ENCODE results near the gene EPB41L4B. TPM values are rescaled to one million over a fixed set of nuclear protein-coding genes. Genes with fewer than 3 reads are reported as not detected.

Gene EPB41L4B
- polyA plus RNA-seq, 1 donor from 2014 or later = 4.1 TPM

DNA sequence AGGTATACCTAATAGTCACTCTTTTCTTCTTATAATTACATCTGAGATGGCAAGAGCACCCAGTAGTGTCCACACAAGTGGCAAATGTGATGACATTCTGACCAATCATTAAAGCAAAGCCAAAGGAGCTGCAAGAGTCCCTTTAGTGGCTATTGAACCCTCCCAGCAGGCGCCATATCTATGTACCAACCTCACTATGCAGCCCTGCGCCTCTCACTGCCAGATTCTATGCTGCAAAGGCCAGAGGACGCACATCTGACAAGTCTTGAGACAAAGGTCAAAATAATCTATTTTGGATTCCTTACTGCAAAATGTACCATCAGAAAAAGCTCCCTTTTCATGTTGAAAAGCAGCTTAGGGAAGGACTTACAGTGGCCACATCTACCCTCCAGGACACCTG lies 47.0 kb downstream of the EPB41L4B start:
- no peaks in the 10 kb centered on the region for H3K27me3 ChIP-seq (ENCODE audit: insufficient read depth, low read depth, low read length)
- H3K9ac ChIP-seq (ENCODE audit: low read length) = no peak overlapping the region
- no peak overlapping the region for H3K4me2 ChIP-seq (ENCODE audit: low read length)
- H3K79me2 ChIP-seq (replicated peaks; ENCODE audit: insufficient read depth, low read length) = no peaks in the 10 kb centered on the region
- no peak for TF ChIP-seq TAF1 (IDR thresholded peaks at IDR 0.05; ENCODE audit: low read depth)
- no peak for TF ChIP-seq EP300 (conservative IDR thresholded peaks at IDR 0.05; ENCODE audit: poor library complexity, severe bottlenecking)
- no peak for TF ChIP-seq POLR2AphosphoS5 (IDR thresholded peaks at IDR 0.05)
- TF ChIP-seq SMC3 (conservative IDR thresholded peaks at IDR 0.05; ENCODE audit: poor library complexity) = no peak
- TF ChIP-seq, protein P1, sequence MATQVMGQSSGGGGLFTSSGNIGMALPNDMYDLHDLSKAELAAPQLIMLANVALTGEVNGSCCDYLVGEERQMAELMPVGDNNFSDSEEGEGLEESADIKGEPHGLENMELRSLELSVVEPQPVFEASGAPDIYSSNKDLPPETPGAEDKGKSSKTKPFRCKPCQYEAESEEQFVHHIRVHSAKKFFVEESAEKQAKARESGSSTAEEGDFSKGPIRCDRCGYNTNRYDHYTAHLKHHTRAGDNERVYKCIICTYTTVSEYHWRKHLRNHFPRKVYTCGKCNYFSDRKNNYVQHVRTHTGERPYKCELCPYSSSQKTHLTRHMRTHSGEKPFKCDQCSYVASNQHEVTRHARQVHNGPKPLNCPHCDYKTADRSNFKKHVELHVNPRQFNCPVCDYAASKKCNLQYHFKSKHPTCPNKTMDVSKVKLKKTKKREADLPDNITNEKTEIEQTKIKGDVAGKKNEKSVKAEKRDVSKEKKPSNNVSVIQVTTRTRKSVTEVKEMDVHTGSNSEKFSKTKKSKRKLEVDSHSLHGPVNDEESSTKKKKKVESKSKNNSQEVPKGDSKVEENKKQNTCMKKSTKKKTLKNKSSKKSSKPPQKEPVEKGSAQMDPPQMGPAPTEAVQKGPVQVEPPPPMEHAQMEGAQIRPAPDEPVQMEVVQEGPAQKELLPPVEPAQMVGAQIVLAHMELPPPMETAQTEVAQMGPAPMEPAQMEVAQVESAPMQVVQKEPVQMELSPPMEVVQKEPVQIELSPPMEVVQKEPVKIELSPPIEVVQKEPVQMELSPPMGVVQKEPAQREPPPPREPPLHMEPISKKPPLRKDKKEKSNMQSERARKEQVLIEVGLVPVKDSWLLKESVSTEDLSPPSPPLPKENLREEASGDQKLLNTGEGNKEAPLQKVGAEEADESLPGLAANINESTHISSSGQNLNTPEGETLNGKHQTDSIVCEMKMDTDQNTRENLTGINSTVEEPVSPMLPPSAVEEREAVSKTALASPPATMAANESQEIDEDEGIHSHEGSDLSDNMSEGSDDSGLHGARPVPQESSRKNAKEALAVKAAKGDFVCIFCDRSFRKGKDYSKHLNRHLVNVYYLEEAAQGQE (IDR thresholded peaks at IDR 0.05; ENCODE audit: borderline replicate concordance) = no peak
- TF ChIP-seq, protein P2, sequence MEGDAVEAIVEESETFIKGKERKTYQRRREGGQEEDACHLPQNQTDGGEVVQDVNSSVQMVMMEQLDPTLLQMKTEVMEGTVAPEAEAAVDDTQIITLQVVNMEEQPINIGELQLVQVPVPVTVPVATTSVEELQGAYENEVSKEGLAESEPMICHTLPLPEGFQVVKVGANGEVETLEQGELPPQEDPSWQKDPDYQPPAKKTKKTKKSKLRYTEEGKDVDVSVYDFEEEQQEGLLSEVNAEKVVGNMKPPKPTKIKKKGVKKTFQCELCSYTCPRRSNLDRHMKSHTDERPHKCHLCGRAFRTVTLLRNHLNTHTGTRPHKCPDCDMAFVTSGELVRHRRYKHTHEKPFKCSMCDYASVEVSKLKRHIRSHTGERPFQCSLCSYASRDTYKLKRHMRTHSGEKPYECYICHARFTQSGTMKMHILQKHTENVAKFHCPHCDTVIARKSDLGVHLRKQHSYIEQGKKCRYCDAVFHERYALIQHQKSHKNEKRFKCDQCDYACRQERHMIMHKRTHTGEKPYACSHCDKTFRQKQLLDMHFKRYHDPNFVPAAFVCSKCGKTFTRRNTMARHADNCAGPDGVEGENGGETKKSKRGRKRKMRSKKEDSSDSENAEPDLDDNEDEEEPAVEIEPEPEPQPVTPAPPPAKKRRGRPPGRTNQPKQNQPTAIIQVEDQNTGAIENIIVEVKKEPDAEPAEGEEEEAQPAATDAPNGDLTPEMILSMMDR (IDR thresholded peaks at IDR 0.05; ENCODE audit: poor library complexity, severe bottlenecking) = no peak
- no peak for TF ChIP-seq RAD21 (conservative IDR thresholded peaks at IDR 0.05)
- no peak for TF ChIP-seq MXI1 (conservative IDR thresholded peaks at IDR 0.05; ENCODE audit: poor library complexity, severe bottlenecking)
- TF ChIP-seq EZH2 (IDR thresholded peaks at IDR 0.05; ENCODE audit: borderline replicate concordance, insufficient read depth, low read length, poor library complexity, severe bottlenecking) = no peak
- no peaks in the 10 kb centered on the region for H3F3A ChIP-seq (ENCODE audit: insufficient read depth, low read length, poor library complexity, severe bottlenecking)
- no peaks in the 10 kb centered on the region for H3K36me3 ChIP-seq (ENCODE audit: insufficient read depth, low read length)
- no peaks in the 10 kb centered on the region for H4K20me1 ChIP-seq (ENCODE audit: insufficient read depth)
- no peak overlapping the region for H2AFZ ChIP-seq (ENCODE audit: low read depth, low read length)
- no peak overlapping the region for H3K4me3 ChIP-seq (ENCODE audit: low read length)
- H3K27ac ChIP-seq (ENCODE audit: low read length) = no peak overlapping the region
- H3K9me2 ChIP-seq (ENCODE audit: insufficient read depth, low read length) = no peaks in the 10 kb centered on the region
- no peaks in the 10 kb centered on the region for H3K9me3 ChIP-seq (ENCODE audit: low read length)

DNA sequence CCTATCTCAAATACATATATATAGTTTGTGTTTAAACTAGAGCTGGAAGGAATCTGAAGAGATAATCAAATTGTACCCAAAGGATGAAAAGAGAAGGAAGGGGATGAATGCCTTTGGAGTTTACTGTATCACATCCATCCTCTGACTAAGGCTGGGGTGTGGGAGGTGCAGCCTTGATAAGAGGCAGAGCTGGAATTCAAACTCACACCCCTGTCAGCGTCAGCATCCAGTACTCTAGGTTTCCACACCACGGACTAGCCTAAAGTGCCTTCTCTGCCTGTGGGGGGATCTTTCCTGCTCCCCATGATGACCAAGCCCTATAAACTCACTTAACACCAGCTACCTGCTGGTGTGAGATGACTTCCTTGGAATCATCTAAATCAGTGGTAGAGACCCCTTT lies 48.1 kb downstream of the EPB41L4B start:
- no peak for TF ChIP-seq EP300 (conservative IDR thresholded peaks at IDR 0.05; ENCODE audit: poor library complexity, severe bottlenecking)
- TF ChIP-seq, protein P1 (IDR thresholded peaks at IDR 0.05; ENCODE audit: borderline replicate concordance) = no peak
- TF ChIP-seq RAD21 (conservative IDR thresholded peaks at IDR 0.05) = no peak
- TF ChIP-seq POLR2AphosphoS5 (IDR thresholded peaks at IDR 0.05) = no peak
- no peak for TF ChIP-seq TAF1 (IDR thresholded peaks at IDR 0.05; ENCODE audit: low read depth)
- no peak for TF ChIP-seq MXI1 (conservative IDR thresholded peaks at IDR 0.05; ENCODE audit: poor library complexity, severe bottlenecking)
- no peak for TF ChIP-seq SMC3 (conservative IDR thresholded peaks at IDR 0.05; ENCODE audit: poor library complexity)
- TF ChIP-seq, protein P2 (IDR thresholded peaks at IDR 0.05; ENCODE audit: poor library complexity, severe bottlenecking) = no peak
- TF ChIP-seq EZH2 (IDR thresholded peaks at IDR 0.05; ENCODE audit: borderline replicate concordance, insufficient read depth, low read length, poor library complexity, severe bottlenecking) = no peak
- no peaks in the 10 kb centered on the region for H3F3A ChIP-seq (ENCODE audit: insufficient read depth, low read length, poor library complexity, severe bottlenecking)
- H3K36me3 ChIP-seq (ENCODE audit: insufficient read depth, low read length) = no peaks in the 10 kb centered on the region
- H3K4me2 ChIP-seq (ENCODE audit: low read length) = no peak overlapping the region
- no peak overlapping the region for H2AFZ ChIP-seq (ENCODE audit: low read depth, low read length)
- no peaks in the 10 kb centered on the region for H3K9me3 ChIP-seq (ENCODE audit: low read length)
- no peak overlapping the region for H3K27ac ChIP-seq (ENCODE audit: low read length)
- H4K20me1 ChIP-seq (ENCODE audit: insufficient read depth) = no peaks in the 10 kb centered on the region
- H3K79me2 ChIP-seq (replicated peaks; ENCODE audit: insufficient read depth, low read length) = no peaks in the 10 kb centered on the region
- H3K9ac ChIP-seq (ENCODE audit: low read length) = no peak overlapping the region
- H3K27me3 ChIP-seq (ENCODE audit: insufficient read depth, low read depth, low read length) = no peaks in the 10 kb centered on the region
- H3K4me3 ChIP-seq (ENCODE audit: low read length) = no peak overlapping the region
- no peaks in the 10 kb centered on the region for H3K9me2 ChIP-seq (ENCODE audit: insufficient read depth, low read length)

Data from neural cell (in vitro differentiated cells).